ENCODE data around the gene CTNNA3. TPM values are rescaled to one million over a fixed set of nuclear protein-coding genes. Genes with fewer than 3 reads are reported as not detected.

Gene CTNNA3
- total and polyA plus RNA-seq, 2 donors (not counting 3 experiments of a cell fraction or from before 2014, with no cell fraction given): not detected

DNA sequence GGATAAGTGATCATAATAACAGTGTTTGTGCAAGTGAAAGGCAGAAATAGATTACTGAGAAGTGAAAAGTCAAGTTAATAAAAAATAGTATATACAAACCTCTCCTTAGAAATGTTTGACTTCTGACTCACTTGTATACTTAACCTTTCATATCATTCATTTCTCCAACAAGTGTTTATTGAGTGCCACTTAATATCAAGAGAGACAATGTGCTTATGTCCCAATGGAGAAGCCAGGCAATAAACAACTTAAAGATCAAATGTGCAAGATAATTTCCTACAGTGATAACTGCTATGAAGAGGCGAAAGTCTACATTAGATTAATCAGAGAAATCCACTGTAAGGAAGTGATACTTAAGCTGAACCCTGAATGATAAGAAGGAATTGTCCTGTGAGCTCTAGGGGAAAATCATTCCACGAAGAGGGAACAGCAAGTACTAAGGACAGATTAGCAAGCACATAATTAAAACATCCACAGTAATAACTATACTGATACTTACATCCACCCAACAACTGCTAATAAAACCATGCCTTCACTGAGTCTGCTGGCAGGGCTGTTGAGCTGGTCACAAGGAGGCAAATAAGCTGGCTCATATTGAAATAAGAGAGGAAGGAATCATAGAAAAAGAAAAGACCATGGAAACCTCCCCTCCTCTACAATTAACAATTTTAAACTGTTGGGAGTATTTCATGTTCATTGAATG lies 203.5 kb downstream of the CTNNA3 start:
- CTCF ChIA-PET: interaction anchor here (0.7 to 1.2 kb wide), 3 partner anchors 14 to 25 kb away, joined by 3 read pairs; no protein-coding TSS in a partner anchor
- peak; percentile 26 for DNase-seq (ENCODE audit: low read depth, low spot score)
- POLR2A ChIA-PET: no interaction called here
- no TSS peak for BruUV-seq (replicated peaks)
- Histone ChIP-seq H3K9me3 (replicated peaks; ENCODE audit: control insufficient read depth, insufficient read depth, low read length) (no peaks in the 10 kb centered on the region), H4K20me1 (replicated peaks; ENCODE audit: control insufficient read depth, extremely low read depth, insufficient read depth, low read length) (no peaks in the 10 kb centered on the region), H3K4me3 (replicated peaks in 1 of 3; ENCODE audit: insufficient read depth in 1 of 3, low read depth in 1 of 3, low read length in 3 of 3) (no peak overlapping the region), H3K4me1 (ENCODE audit: control insufficient read depth, extremely low read depth, insufficient read depth, low read length) (no peaks in the 10 kb centered on the region), H3K9ac (replicated peaks; ENCODE audit: extremely low read depth, insufficient read depth, low read length) (no peak overlapping the region), H3K27me3 (ENCODE audit: control insufficient read depth in 2 of 2, insufficient read depth in 2 of 2, low read length in 2 of 2) (no peaks in the 10 kb centered on the region), H3K9me1 (replicated peaks; ENCODE audit: control insufficient read depth, extremely low read depth, insufficient read depth, low read length) (no peaks in the 10 kb centered on the region), H2AFZ (ENCODE audit: low read depth, low read length) (no peak overlapping the region), H3K27ac (ENCODE audit: insufficient read depth, low read depth, low read length) (no peak overlapping the region), H3K79me2 (ENCODE audit: control insufficient read depth, insufficient read depth, low read length) (no peaks in the 10 kb centered on the region), H3K4me2 (ENCODE audit: insufficient read depth, low read length) (no peak overlapping the region), H3K36me3 (ENCODE audit: control insufficient read depth in 2 of 2, extremely low read depth in 1 of 2, insufficient read depth in 2 of 2, low read length in 2 of 2) (no peaks in the 10 kb centered on the region)
- intact Hi-C loops (cut with micrococcal nuclease) (loop anchor here (10.0 kb wide), 1 partner anchor 238 kb away; no protein-coding TSS in a partner anchor), dilution Hi-C loops (cut with MboI; ENCODE audit: extremely low pct_ligation_motif_present, low sequenced_read_pairs) (no loop called here)
- FAIRE-seq: no peak
- TF ChIP-seq FOS (IDR thresholded peaks at IDR 0.05; ENCODE audit: borderline replicate concordance, insufficient read depth, low read length) (no peak), GATA2 (IDR thresholded peaks at IDR 0.05; ENCODE audit: insufficient read depth, insufficient read length, low read depth, low read length) (peak; percentile 8)

DNA sequence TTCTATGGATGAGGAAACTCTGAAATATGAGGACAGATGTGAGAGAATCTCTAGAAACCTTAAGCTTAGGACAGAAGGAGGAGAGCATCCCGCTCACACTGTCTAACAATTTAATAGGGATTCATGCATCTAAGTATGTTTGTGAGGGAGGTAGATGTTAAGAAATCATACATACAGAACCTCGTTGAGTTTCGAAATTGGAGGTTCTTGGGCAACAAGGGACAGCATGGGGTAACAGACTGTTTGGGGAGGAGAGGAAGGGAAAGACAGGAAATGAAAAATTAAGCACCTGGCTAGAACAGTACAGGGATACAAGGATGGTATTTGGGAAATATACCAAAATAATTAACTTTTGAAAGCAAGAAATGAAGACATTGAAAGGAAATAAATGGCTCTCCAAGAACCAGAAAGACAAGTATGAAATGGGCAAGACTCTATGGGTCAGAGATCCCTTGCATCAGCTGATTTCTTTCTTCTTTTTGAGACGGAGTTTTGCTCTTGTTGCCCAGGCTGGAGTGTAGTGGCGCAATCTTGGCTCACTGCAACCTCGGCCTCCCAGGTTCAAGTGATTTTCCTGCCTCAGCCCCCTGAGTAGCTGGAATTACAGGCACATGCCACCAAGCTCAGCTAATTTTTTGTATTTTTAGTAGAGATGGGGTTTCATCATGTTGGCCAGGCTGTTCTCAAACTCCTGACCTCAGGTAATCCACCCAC lies 207.9 kb downstream of the CTNNA3 start:
- DNase-seq (ENCODE audit: low read depth, low spot score): no peak
- dilution Hi-C loops (cut with MboI; ENCODE audit: extremely low pct_ligation_motif_present, low sequenced_read_pairs): no loop called here
- no peaks in the 10 kb centered on the region for H3K79me2 ChIP-seq (ENCODE audit: control insufficient read depth, insufficient read depth, low read length)
- no peak for FAIRE-seq
- no peaks in the 10 kb centered on the region for H3K4me1 ChIP-seq (ENCODE audit: control insufficient read depth, extremely low read depth, insufficient read depth, low read length)
- no peaks in the 10 kb centered on the region for H3K9me3 ChIP-seq (replicated peaks; ENCODE audit: control insufficient read depth, insufficient read depth, low read length)
- TF ChIP-seq JUN (IDR thresholded peaks at IDR 0.05; ENCODE audit: borderline replicate concordance, insufficient read depth, insufficient read length, low read depth) (no peak), POLR2A (IDR thresholded peaks at IDR 0.05; ENCODE audit: low read depth, low read length) (no peak), EZH2 (IDR thresholded peaks at IDR 0.05; ENCODE audit: borderline replicate concordance, low read depth, low read length, severe bottlenecking) (no peak), GATA2 (IDR thresholded peaks at IDR 0.05; ENCODE audit: insufficient read depth, insufficient read length, low read depth, low read length) (no peak), FOS (IDR thresholded peaks at IDR 0.05; ENCODE audit: borderline replicate concordance, insufficient read depth, low read length) (no peak), POLR2AphosphoS5 (IDR thresholded peaks at IDR 0.05; ENCODE audit: insufficient read depth, low read depth, low read length) (no peak)
- TF ChIP-seq, protein P1, sequence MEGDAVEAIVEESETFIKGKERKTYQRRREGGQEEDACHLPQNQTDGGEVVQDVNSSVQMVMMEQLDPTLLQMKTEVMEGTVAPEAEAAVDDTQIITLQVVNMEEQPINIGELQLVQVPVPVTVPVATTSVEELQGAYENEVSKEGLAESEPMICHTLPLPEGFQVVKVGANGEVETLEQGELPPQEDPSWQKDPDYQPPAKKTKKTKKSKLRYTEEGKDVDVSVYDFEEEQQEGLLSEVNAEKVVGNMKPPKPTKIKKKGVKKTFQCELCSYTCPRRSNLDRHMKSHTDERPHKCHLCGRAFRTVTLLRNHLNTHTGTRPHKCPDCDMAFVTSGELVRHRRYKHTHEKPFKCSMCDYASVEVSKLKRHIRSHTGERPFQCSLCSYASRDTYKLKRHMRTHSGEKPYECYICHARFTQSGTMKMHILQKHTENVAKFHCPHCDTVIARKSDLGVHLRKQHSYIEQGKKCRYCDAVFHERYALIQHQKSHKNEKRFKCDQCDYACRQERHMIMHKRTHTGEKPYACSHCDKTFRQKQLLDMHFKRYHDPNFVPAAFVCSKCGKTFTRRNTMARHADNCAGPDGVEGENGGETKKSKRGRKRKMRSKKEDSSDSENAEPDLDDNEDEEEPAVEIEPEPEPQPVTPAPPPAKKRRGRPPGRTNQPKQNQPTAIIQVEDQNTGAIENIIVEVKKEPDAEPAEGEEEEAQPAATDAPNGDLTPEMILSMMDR (IDR thresholded peaks at IDR 0.05; ENCODE audit: extremely low read depth in 1 of 2, insufficient read depth in 1 of 2, low read depth in 1 of 2, low read length in 2 of 2): no peak
- TF ChIP-seq, protein P2, sequence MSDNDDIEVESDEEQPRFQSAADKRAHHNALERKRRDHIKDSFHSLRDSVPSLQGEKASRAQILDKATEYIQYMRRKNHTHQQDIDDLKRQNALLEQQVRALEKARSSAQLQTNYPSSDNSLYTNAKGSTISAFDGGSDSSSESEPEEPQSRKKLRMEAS (IDR thresholded peaks at IDR 0.05; ENCODE audit: insufficient read depth, insufficient read length): no peak
- no TSS peak for BruUV-seq (replicated peaks)
- H3K27ac ChIP-seq (ENCODE audit: insufficient read depth, low read depth, low read length): no peak overlapping the region
- no peak overlapping the region for H3K4me3 ChIP-seq (replicated peaks in 1 of 3; ENCODE audit: insufficient read depth in 1 of 3, low read depth in 1 of 3, low read length in 3 of 3)
- no peak overlapping the region for H3K9ac ChIP-seq (replicated peaks; ENCODE audit: extremely low read depth, insufficient read depth, low read length)
- H3K4me2 ChIP-seq (ENCODE audit: insufficient read depth, low read length): no peak overlapping the region
- intact Hi-C loops (cut with micrococcal nuclease): no loop called here
- H4K20me1 ChIP-seq (replicated peaks; ENCODE audit: control insufficient read depth, extremely low read depth, insufficient read depth, low read length): no peaks in the 10 kb centered on the region
- H3K36me3 ChIP-seq (ENCODE audit: control insufficient read depth in 2 of 2, extremely low read depth in 1 of 2, insufficient read depth in 2 of 2, low read length in 2 of 2): no peaks in the 10 kb centered on the region
- CTCF ChIA-PET: interaction anchor here (1.2 kb wide), 1 partner anchor 33 kb away, joined by 4 read pairs; no protein-coding TSS in a partner anchor
- H3K9me1 ChIP-seq (replicated peaks; ENCODE audit: control insufficient read depth, extremely low read depth, insufficient read depth, low read length): no peaks in the 10 kb centered on the region
- H2AFZ ChIP-seq (ENCODE audit: low read depth, low read length): no peak overlapping the region
- H3K27me3 ChIP-seq (ENCODE audit: control insufficient read depth in 2 of 2, insufficient read depth in 2 of 2, low read length in 2 of 2): peaks cover 0 to 2% of the 10 kb centered on the region in 2 experiments
- POLR2A ChIA-PET: no interaction called here
